Tibial nerve (tissue), 4 donors: ENCODE data around the gene TPRG1L. TPM values are rescaled to one million over a fixed set of nuclear protein-coding genes. Genes with fewer than 3 reads are reported as not detected.

ENCODE experiments used
- DNase-seq, 2 donors: peaks; one replicate each; pipeline ENCODE4 v3.0.0-alpha.2; 2019; ENCODE audit warnings: low spot score in 2 of 2
- H3K27ac ChIP-seq, 4 donors: fragments of 200-600 bp; sonication (generic) in 3 of 4; one replicate each; pipeline ENCODE4 v1.5.1; 2017 to 2019; ENCODE audit warnings: mild to moderate bottlenecking in 1 of 4
- H3K27me3 ChIP-seq, 2 donors: fragments of 200-600 bp; sonication (generic) in 1 of 2; one replicate each; pipeline versions ENCODE4 v1.5.1 to v1.6.0; 2017 to 2019
- H3K36me3 ChIP-seq, 3 donors: fragments of 200-600 bp; sonication (generic); one replicate each; pipeline ENCODE4 v1.5.1; 2018 to 2019
- H3K4me1 ChIP-seq, 4 donors: fragments of 200-600 bp; sonication (generic) in 3 of 4; one replicate each; pipeline ENCODE4 v1.5.1; 2017 to 2019
- H3K4me3 ChIP-seq, 4 donors: fragments of 200-600 bp; sonication (generic) in 3 of 4; one replicate each; pipeline ENCODE4 v1.5.1; 2017 to 2019; ENCODE audit warnings: mild to moderate bottlenecking in 1 of 4, moderate library complexity in 1 of 4
- H3K9me3 ChIP-seq, 4 donors: fragments of 200-600 bp; sonication (generic) in 3 of 4; one replicate each; pipeline ENCODE4 v1.5.1; 2017 to 2019
- EP300 ChIP-seq, 2 donors: sonication (generic); formaldehyde crosslinking; IDR thresholded peaks; one replicate each; pipeline ENCODE4 v1.6.1; 2017; ENCODE audit warnings: antibody characterized with exemption in 2 of 2, mild to moderate bottlenecking in 1 of 2
- POLR2A ChIP-seq, 2 donors: fragments of 450-650 bp; IDR thresholded peaks; one replicate each; pipeline ENCODE4 v1.6.1; 2017; ENCODE audit warnings: antibody characterized with exemption in 2 of 2, mild to moderate bottlenecking in 2 of 2, moderate library complexity in 2 of 2
- WGBS, 2 donors: methylation state at CpG; one replicate each; pipeline ENCODE4 v1.1.5; 2018; 5-methylcytosine and 5-hydroxymethylcytosine counted together
- total RNA-seq, 4 donors: library from RNA; depleted of rRNA; stranded (reverse); fragments of >200 nt; gene quantifications; one replicate each; pipeline ENCODE4 v1.1.0, GENCODE V29; 2016
- TF ChIP-seq, protein P1 (sequence below), 5 experiments: fragments of 200-600 bp in 3 of 5; fragments of 450-650 bp in 2 of 5; sonication (generic) in 3 of 5; IDR thresholded peaks; one replicate each; pipeline ENCODE4 v1.5.1; 2016 to 2019; ENCODE audit warnings: antibody characterized with exemption in 5 of 5, mild to moderate bottlenecking in 3 of 5, moderate library complexity in 2 of 5

The TPRG1L gene
- total RNA-seq, 4 donors from 2014 or later: 26.7 to 39.8 (median 34.7) TPM

DNA sequence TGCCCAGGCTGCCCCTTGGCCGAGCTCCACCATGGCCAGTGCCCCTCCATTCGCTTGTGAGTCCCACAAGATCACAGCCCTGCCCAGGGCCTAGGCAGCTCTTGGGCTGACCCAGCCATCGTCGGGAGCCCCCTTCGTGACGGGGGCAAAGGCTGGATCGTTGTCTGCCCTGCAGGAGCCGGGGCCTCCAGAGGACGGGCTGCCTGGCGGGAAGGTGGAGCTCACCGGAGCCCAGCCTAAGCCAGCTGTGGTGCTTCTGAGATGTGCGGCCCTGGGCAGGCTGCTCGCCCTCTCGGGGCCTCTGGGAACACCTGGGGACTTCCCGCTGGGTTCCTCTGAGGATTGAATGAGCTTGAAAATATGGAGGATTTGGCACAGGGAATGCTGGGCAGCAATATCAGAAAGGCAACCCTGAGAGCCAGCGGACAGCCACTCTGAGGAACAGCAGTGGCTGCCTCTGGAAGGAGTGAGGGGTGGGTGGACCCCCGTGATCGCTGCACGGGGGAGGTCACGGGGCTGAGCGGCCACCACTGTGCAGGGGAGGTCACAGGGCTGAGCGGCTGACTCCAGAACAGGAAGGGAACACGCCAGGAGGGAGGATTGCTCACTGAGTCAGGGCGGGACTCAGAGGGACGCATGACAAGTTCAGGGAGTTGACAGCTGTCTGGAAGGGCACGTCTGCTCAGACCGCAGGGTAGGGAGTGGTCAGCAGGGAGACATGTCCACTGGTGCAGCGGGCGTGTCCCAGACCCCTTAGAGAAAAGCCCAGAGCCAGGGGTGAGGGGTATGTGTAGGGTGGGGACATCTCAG, 46.8 kb downstream of the TPRG1L start:
- Histone ChIP-seq H3K36me3 (no peaks in the 10 kb centered on the region), H3K9me3 (no peaks in the 10 kb centered on the region), H3K27ac (no peak overlapping the region), H3K4me3 (no peak overlapping the region), H3K27me3 (peaks cover 0 to 47% of the 10 kb centered on the region in 2 donors), H3K4me1 (peaks cover 0 to 3% (median 0%) of the 10 kb centered on the region in 4 donors)
- TF ChIP-seq EP300 (IDR thresholded peaks at IDR 0.05): no peak
- TF ChIP-seq POLR2A (IDR thresholded peaks at IDR 0.05): no peak
- TF ChIP-seq, protein P1, sequence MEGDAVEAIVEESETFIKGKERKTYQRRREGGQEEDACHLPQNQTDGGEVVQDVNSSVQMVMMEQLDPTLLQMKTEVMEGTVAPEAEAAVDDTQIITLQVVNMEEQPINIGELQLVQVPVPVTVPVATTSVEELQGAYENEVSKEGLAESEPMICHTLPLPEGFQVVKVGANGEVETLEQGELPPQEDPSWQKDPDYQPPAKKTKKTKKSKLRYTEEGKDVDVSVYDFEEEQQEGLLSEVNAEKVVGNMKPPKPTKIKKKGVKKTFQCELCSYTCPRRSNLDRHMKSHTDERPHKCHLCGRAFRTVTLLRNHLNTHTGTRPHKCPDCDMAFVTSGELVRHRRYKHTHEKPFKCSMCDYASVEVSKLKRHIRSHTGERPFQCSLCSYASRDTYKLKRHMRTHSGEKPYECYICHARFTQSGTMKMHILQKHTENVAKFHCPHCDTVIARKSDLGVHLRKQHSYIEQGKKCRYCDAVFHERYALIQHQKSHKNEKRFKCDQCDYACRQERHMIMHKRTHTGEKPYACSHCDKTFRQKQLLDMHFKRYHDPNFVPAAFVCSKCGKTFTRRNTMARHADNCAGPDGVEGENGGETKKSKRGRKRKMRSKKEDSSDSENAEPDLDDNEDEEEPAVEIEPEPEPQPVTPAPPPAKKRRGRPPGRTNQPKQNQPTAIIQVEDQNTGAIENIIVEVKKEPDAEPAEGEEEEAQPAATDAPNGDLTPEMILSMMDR (IDR thresholded peaks at IDR 0.05): no peak
- DNase-seq: no peak
- 60 to 66% methylated on average over 24 to 29 of the region's 29 CpGs for WGBS, 2 donors

- TF ChIP-seq EP300 (IDR thresholded peaks at IDR 0.05) (no peak), POLR2A (IDR thresholded peaks at IDR 0.05) (no peak)
- TF ChIP-seq, protein P1 (IDR thresholded peaks at IDR 0.05): no peak
- Histone ChIP-seq H3K27ac (no peak overlapping the region), H3K9me3 (no peaks in the 10 kb centered on the region), H3K36me3 (no peaks in the 10 kb centered on the region), H3K4me3 (no peak overlapping the region), H3K27me3 (peaks cover 0 to 47% of the 10 kb centered on the region in 2 donors), H3K4me1 (peaks cover 0 to 3% (median 0%) of the 10 kb centered on the region in 4 donors)
- WGBS, 2 donors: 76 to 82% methylated on average over 21 of the region's 21 CpGs
- no peak for DNase-seq
Measured at GRCh38 chr1:3672231-3672970, 47.6 kb downstream of the TPRG1L start.

DNA sequence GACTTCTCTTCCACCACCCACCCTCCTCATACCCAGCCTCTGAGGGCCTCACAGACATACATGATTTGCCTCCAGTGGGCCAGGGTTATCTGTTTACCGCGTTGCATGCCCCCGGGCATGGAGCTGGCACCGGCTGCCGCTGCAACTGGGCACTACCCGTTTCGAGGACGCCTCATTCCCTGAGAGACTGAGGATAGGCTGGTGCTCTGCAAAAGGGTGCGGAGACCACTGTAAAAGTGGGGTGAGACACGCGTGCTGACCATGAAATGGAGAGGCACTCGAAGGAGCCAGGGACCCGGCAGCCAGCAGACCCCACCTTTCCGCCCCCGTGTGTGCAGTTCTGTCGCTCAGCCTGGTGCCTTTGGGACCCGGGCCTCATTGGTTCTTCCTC, 48.2 kb downstream of the TPRG1L start:
- Histone ChIP-seq H3K36me3 (no peaks in the 10 kb centered on the region), H3K27me3 (peaks cover 0 to 47% of the 10 kb centered on the region in 2 donors), H3K4me3 (no peak overlapping the region), H3K9me3 (no peaks in the 10 kb centered on the region), H3K4me1 (peaks cover 0 to 3% (median 0%) of the 10 kb centered on the region in 4 donors), H3K27ac (no peak overlapping the region)
- 77 to 88% methylated on average over 13 to 17 of the region's 17 CpGs for WGBS, 2 donors
- TF ChIP-seq POLR2A (IDR thresholded peaks at IDR 0.05) (no peak), EP300 (IDR thresholded peaks at IDR 0.05) (no peak)
- TF ChIP-seq, protein P1 (IDR thresholded peaks at IDR 0.05): no peak
- DNase-seq: no peak

DNA sequence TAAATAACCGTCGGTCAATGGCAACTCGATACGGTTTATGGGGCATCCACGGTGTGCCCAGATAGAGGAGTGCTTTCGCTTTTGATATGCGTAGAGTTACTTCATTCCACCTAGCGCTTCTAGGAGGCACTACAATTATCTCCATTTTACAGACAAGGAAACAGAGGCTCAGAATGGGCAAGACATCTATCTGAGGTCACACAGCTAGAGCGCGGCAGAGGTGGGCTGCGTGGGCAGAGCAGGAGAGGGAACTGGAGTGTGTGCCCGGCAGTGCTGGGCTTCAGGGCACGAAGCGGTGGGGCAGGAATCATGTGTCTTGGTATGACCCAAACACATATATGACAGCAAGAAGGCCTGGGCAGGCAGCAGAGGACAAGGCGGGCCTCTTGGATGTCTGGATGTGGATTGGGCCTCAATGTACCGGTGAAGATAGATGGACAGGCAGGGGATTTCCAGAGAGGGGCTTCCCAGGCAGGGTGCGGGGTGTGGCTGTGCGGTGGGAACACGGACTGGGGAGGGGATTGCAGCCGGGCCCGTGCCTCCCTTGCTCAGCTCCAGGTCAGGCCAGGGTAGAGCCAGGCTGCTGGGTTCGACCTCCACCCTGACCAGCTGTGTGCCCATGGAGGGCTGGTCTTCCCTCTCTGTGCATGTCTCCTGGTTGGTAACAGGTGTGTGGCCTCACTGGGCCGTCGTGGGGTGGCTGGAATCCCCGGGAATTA, 48.7 kb downstream of the TPRG1L start:
- TF ChIP-seq, protein P1 (IDR thresholded peaks at IDR 0.05): no peak
- TF ChIP-seq POLR2A (IDR thresholded peaks at IDR 0.05): no peak
- no peak for TF ChIP-seq EP300 (IDR thresholded peaks at IDR 0.05)
- DNase-seq: no peak
- H3K27me3 ChIP-seq: peaks cover 0 to 50% of the 10 kb centered on the region in 2 donors

More for the DNA sequence above, 48.7 kb downstream of the TPRG1L start:
- H3K9me3 ChIP-seq: no peaks in the 10 kb centered on the region
- no peak overlapping the region for H3K27ac ChIP-seq
- H3K4me3 ChIP-seq: no peak overlapping the region
- H3K36me3 ChIP-seq: no peaks in the 10 kb centered on the region
- 85 to 86% methylated on average over 24 to 25 of the region's 25 CpGs for WGBS, 2 donors
- peaks cover 0 to 3% (median 0%) of the 10 kb centered on the region in 4 donors for H3K4me1 ChIP-seq
